Loucy (cell line): Measurements from ENCODE around the gene GPR78.

Experiments
- H2AFZ ChIP-seq: fragments of 200-600 bp; sonication (generic); 2 replicates; pipeline ENCODE4 v1.6.0; 2016; ENCODE audit warnings: antibody characterized with exemption, mild to moderate bottlenecking, low read length, moderate library complexity
- H3F3A ChIP-seq: fragments of 200-600 bp; 2 replicates; pipeline ENCODE4 v1.6.0; 2016; ENCODE audit warnings: antibody characterized with exemption, low read depth, mild to moderate bottlenecking
- H3K27me3 ChIP-seq: fragments of 200-600 bp; sonication (generic); 2 replicates; pipeline ENCODE4 v1.6.1; 2014; ENCODE audit warnings: low read length, mild to moderate bottlenecking; ENCODE audit not compliant: insufficient read depth, poor library complexity, severe bottlenecking
- H3K36me3 ChIP-seq: fragments of 200-600 bp; sonication (generic); 2 replicates; pipeline ENCODE4 v1.6.1; 2016; ENCODE audit warnings: low read length; ENCODE audit not compliant: insufficient read depth
- H3K4me1 ChIP-seq: fragments of 200-600 bp; sonication (generic); 2 replicates; pipeline ENCODE4 v1.5.1; 2014; ENCODE audit warnings: low read length, mild to moderate bottlenecking; ENCODE audit not compliant: insufficient read depth, poor library complexity, severe bottlenecking
- H3K4me2 ChIP-seq: fragments of 200-600 bp; sonication (generic); 2 replicates; pipeline ENCODE4 v1.6.0; 2014; ENCODE audit warnings: antibody characterized with exemption, low read length, low read depth, mild to moderate bottlenecking; ENCODE audit not compliant: poor library complexity, severe bottlenecking
- H3K4me3 ChIP-seq: fragments of 200-600 bp; sonication (generic); 2 replicates; pipeline ENCODE4 v1.5.1; 2014; ENCODE audit warnings: low read length, mild to moderate bottlenecking, mixed read lengths; ENCODE audit not compliant: poor library complexity, severe bottlenecking
- H3K79me2 ChIP-seq: fragments of 200-600 bp; sonication (generic); 2 replicates; pipeline ENCODE4 v1.6.1; 2014; ENCODE audit warnings: low read length; ENCODE audit not compliant: insufficient read depth
- H3K9ac ChIP-seq: fragments of 200-600 bp; sonication (generic); 2 replicates; pipeline ENCODE4 v1.6.0; 2014; ENCODE audit warnings: mild to moderate bottlenecking, low read depth, low read length, moderate library complexity; ENCODE audit not compliant: poor library complexity, severe bottlenecking
- H3K9me2 ChIP-seq: fragments of 200-600 bp; sonication (generic); replicated peaks from 2 replicates; pipeline ENCODE4 v1.6.1; 2016; ENCODE audit warnings: low read depth, low read length, mixed read lengths
- H3K9me3 ChIP-seq: fragments of 200-600 bp; sonication (generic); 2 replicates; pipeline ENCODE4 v1.6.1; 2014; ENCODE audit warnings: mild to moderate bottlenecking, antibody characterized with exemption, low read length, low read depth; ENCODE audit not compliant: insufficient read depth
- H4K20me1 ChIP-seq: fragments of 200-600 bp; sonication (generic); 2 replicates; pipeline ENCODE4 v1.6.0; 2014; ENCODE audit warnings: antibody characterized with exemption, low read length, mild to moderate bottlenecking; ENCODE audit not compliant: insufficient read depth, poor library complexity, severe bottlenecking
- CTCF ChIP-seq: fragments of 200-600 bp; sonication (generic); conservative IDR thresholded peaks from 2 replicates; pipeline ENCODE4 v1.5.1; 2014; ENCODE audit warnings: mild to moderate bottlenecking, antibody characterized with exemption, low read length
- EZH2phosphoT487 ChIP-seq: fragments of 200-600 bp; IDR thresholded peaks from 2 replicates; pipeline ENCODE4 v1.6.1; 2018; ENCODE audit warnings: antibody characterized with exemption, mild to moderate bottlenecking, moderate library complexity, borderline replicate concordance

The GPR78 gene

DNA sequence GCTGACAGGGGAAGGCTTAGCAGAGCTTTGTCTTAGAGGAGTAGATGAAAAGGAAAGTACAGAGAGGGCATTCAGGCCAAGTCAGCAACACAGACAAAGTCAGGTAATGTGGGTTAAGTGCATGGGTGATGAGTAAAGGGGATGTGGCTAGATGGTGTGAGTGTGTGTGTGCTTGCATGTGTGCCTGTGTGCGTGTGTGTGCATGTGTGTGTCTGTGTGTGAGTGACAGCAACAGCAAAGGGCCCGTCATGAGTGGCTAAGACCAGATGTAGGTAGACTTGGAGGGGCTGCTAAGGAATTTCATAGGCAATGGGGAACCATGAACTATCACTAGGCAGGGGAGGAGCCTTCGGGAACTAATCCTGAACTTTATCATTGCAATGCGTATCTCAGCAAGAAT lies 2.2 kb upstream of the GPR78 start:
- H3F3A ChIP-seq, result no peaks in the 10 kb centered on the region
- H3K9ac ChIP-seq, result no peak overlapping the region
- H3K4me1 ChIP-seq, result no peaks in the 10 kb centered on the region
- TF ChIP-seq EZH2phosphoT487 (no peak), CTCF (no peak)
- no peak overlapping the region for H3K4me3 ChIP-seq
- no peaks in the 10 kb centered on the region for H3K36me3 ChIP-seq
- no peak overlapping the region for H2AFZ ChIP-seq
- H3K9me2 ChIP-seq, result no peaks in the 10 kb centered on the region
- H3K79me2 ChIP-seq, result no peaks in the 10 kb centered on the region
- H3K27me3 ChIP-seq, result no peaks in the 10 kb centered on the region
- no peaks in the 10 kb centered on the region for H4K20me1 ChIP-seq
- no peak overlapping the region for H3K4me2 ChIP-seq
- no peaks in the 10 kb centered on the region for H3K9me3 ChIP-seq

- no peak overlapping the region for H2AFZ ChIP-seq
- no peaks in the 10 kb centered on the region for H3K4me1 ChIP-seq
- no peaks in the 10 kb centered on the region for H3K9me2 ChIP-seq
- H3K4me3 ChIP-seq, result no peak overlapping the region
- no peak overlapping the region for H3K9ac ChIP-seq
- H3K4me2 ChIP-seq, result no peak overlapping the region
- H3K36me3 ChIP-seq, result no peaks in the 10 kb centered on the region
- H3F3A ChIP-seq, result no peaks in the 10 kb centered on the region
- no peak for TF ChIP-seq CTCF
- TF ChIP-seq EZH2phosphoT487, result no peak
- no peaks in the 10 kb centered on the region for H3K9me3 ChIP-seq
- H3K79me2 ChIP-seq, result no peaks in the 10 kb centered on the region
- H4K20me1 ChIP-seq, result no peaks in the 10 kb centered on the region
- no peaks in the 10 kb centered on the region for H3K27me3 ChIP-seq
Measured at GRCh38 chr4:8578717-8579116, 1.5 kb upstream of the GPR78 start.

DNA sequence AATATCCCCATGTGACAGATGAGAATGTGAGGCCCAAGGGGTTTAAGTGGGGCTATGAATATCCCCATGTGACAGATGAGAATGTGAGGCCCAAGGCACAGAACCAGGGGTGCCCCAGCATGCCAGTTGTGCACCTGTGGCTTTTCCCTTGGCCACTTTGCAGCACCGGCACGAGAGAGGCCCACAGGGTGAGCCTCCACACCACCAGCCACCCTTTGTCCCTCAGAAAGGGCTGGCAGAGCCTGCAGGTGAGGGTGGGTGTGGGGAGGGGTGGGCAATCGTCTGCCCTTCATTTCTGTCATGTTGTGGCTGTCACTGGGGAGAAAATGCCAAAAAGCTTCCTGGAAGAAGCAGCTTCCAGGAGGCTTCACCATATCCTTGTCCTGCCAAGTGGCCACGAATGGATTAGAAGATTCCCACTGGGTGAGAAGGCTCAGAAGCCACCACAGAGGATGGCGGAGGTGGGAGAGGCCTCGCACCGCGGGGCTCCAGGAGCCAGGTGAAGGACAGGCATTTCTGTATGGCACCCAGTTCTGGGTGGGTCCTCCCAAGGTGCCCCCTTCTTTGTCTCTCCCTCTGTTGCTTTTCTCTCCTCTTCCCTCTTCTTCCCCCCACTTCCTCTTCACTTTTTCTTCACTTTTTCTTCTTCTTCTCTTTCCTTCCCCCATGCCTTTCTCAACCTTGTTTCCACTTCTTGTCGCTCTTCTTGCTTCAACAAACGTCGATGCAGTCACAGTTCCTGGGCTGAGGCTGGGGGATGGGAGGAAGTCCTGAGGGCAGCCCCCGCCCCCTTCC lies 469 bp upstream of the GPR78 start:
- Histone ChIP-seq H3K9me3 (no peaks in the 10 kb centered on the region), H3K4me1 (no peaks in the 10 kb centered on the region), H4K20me1 (no peaks in the 10 kb centered on the region), H3K79me2 (no peaks in the 10 kb centered on the region), H3K27me3 (no peaks in the 10 kb centered on the region), H3K9ac (no peak overlapping the region), H3K4me3 (no peak overlapping the region), H3F3A (no peaks in the 10 kb centered on the region), H3K4me2 (no peak overlapping the region), H2AFZ (no peak overlapping the region), H3K9me2 (no peaks in the 10 kb centered on the region), H3K36me3 (no peaks in the 10 kb centered on the region)
- no peak for TF ChIP-seq EZH2phosphoT487
- no peak for TF ChIP-seq CTCF
